ENCODE results near the gene PRDM5. TPM values are rescaled to one million over a fixed set of nuclear protein-coding genes. Genes with fewer than 3 reads are reported as not detected.
A peak's percentile ranks its signal among the peaks of the same experiment; 100 is the strongest.

The PRDM5 gene
- total and polyA plus RNA-seq, 5 donors from 2014 or later, result 0.07 to 0.67 (median 0.11) TPM; not detected in 2

- Mint-ChIP-seq H3K4me1 (no peaks in the 10 kb centered on the region), H3K4me3 (no peak overlapping the region), H3K9me3 (no peaks in the 10 kb centered on the region), H3K27me3 (peaks cover 12% of the 10 kb centered on the region), H3K27ac (no peak overlapping the region), H3K36me3 (no peaks in the 10 kb centered on the region)
- Histone ChIP-seq H3K9me3 (ENCODE audit: control insufficient read depth in 2 of 2, low read length in 2 of 2) (no peaks in the 10 kb centered on the region), H3K4me1 (ENCODE audit: control insufficient read depth, insufficient read depth, low read length, poor library complexity, severe bottlenecking) (no peaks in the 10 kb centered on the region), H3K27ac (ENCODE audit: insufficient read depth, low read length, poor library complexity, severe bottlenecking) (no peak overlapping the region), H3K27me3 (ENCODE audit: control insufficient read depth, insufficient read depth, low read length) (peaks cover 3% of the 10 kb centered on the region), H3K4me3 (ENCODE audit: low read depth, low read length) (no peak overlapping the region), H3K36me3 (ENCODE audit: control insufficient read depth, insufficient read depth, low read length) (no peaks in the 10 kb centered on the region)
- ATAC-seq (ENCODE audit: low read depth in 2 of 2), result no peak
- DNase-seq, result no peak
Measured at GRCh38 chr4:120881351-120881750, 41.2 kb downstream of the PRDM5 start.

- no peaks in the 10 kb centered on the region for H3K9me3 Mint-ChIP-seq
- ATAC-seq (ENCODE audit: low read depth in 2 of 2) (no peak), DNase-seq (no peak)
- no peak overlapping the region for H3K4me3 Mint-ChIP-seq
- H3K9me3 ChIP-seq (ENCODE audit: control insufficient read depth in 2 of 2, low read length in 2 of 2), result no peaks in the 10 kb centered on the region
- H3K27ac ChIP-seq (ENCODE audit: insufficient read depth, low read length, poor library complexity, severe bottlenecking), result no peak overlapping the region
- peaks cover 18% of the 10 kb centered on the region for H3K27me3 Mint-ChIP-seq
- H3K27ac Mint-ChIP-seq, result no peak overlapping the region
- peaks cover 3% of the 10 kb centered on the region for H3K27me3 ChIP-seq (ENCODE audit: control insufficient read depth, insufficient read depth, low read length)
- no peaks in the 10 kb centered on the region for H3K4me1 Mint-ChIP-seq
- no peaks in the 10 kb centered on the region for H3K36me3 ChIP-seq (ENCODE audit: control insufficient read depth, insufficient read depth, low read length)
- no peak overlapping the region for H3K4me3 ChIP-seq (ENCODE audit: low read depth, low read length)
- H3K4me1 ChIP-seq (ENCODE audit: control insufficient read depth, insufficient read depth, low read length, poor library complexity, severe bottlenecking), result no peaks in the 10 kb centered on the region
- H3K36me3 Mint-ChIP-seq, result no peaks in the 10 kb centered on the region
Measured at GRCh38 chr4:120877021-120877420, 45.5 kb downstream of the PRDM5 start.

DNA sequence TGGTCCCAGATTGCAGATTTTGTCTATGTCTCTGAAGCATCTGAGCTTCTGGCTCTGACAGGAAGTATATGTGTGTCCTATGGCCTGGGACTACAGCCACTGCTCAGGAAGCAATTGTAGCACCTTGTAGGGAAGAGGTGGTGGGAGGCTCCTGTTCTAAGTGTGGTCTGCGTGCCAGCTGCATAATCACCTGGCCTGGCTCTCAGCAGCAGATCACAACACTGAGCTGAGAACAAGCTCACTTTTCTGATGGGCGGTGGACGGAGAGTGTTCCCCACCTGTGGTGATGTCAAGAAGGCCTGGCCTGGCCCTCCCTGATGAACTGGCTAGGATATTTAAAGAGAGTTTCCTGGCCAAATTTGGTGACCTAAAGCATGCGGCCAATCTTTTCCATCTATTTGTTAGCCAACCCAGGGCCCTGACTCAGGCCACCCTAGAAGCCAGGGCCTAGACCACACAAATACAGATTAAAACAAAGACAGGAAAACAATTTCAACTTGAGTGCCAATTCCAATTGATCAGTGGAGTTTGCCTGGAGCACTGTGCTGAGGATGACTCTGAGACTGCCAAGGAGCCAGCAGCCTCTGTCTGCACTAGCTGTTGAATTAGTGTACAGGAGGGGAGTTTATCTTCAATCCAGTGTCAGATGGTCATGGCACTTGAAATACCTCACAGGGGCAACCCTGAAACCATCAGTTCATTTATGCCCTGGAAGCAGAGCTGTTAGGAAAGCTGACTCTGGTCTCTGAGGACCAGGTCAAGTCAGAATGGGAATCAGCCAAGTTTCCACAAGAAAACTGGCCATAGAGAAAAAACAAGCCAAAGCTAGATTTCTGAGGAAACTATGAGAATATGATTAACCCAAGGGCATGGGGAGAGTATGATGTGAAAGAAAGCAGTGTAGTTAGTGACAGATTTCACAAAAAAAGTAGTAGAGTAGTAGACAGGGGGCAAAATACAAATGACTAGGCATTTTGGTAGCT, 47.4 kb downstream of the PRDM5 start:
- ATAC-seq (ENCODE audit: low read depth in 2 of 2), result no peak
- Histone ChIP-seq H3K27ac (ENCODE audit: insufficient read depth, low read length, poor library complexity, severe bottlenecking) (no peak overlapping the region), H3K4me3 (ENCODE audit: low read depth, low read length) (no peak overlapping the region), H3K27me3 (ENCODE audit: control insufficient read depth, insufficient read depth, low read length) (peaks cover 3% of the 10 kb centered on the region), H3K4me1 (ENCODE audit: control insufficient read depth, insufficient read depth, low read length, poor library complexity, severe bottlenecking) (no peaks in the 10 kb centered on the region), H3K9me3 (ENCODE audit: control insufficient read depth in 2 of 2, low read length in 2 of 2) (no peaks in the 10 kb centered on the region), H3K36me3 (ENCODE audit: control insufficient read depth, insufficient read depth, low read length) (no peaks in the 10 kb centered on the region)
- Mint-ChIP-seq H3K27me3 (peaks cover 7% of the 10 kb centered on the region), H3K4me1 (no peaks in the 10 kb centered on the region), H3K9me3 (no peaks in the 10 kb centered on the region), H3K27ac (no peak overlapping the region), H3K36me3 (no peaks in the 10 kb centered on the region), H3K4me3 (no peak overlapping the region)
- no peak for DNase-seq

- Mint-ChIP-seq H3K36me3 (no peaks in the 10 kb centered on the region), H3K4me3 (no peak overlapping the region), H3K4me1 (no peaks in the 10 kb centered on the region), H3K9me3 (no peaks in the 10 kb centered on the region), H3K27me3 (peaks cover 16% of the 10 kb centered on the region), H3K27ac (no peak overlapping the region)
- Histone ChIP-seq H3K27ac (ENCODE audit: insufficient read depth, low read length, poor library complexity, severe bottlenecking) (no peak overlapping the region), H3K4me3 (ENCODE audit: low read depth, low read length) (no peak overlapping the region), H3K9me3 (ENCODE audit: control insufficient read depth in 2 of 2, low read length in 2 of 2) (no peaks in the 10 kb centered on the region), H3K27me3 (ENCODE audit: control insufficient read depth, insufficient read depth, low read length) (peaks cover 1% of the 10 kb centered on the region), H3K36me3 (ENCODE audit: control insufficient read depth, insufficient read depth, low read length) (no peaks in the 10 kb centered on the region), H3K4me1 (ENCODE audit: control insufficient read depth, insufficient read depth, low read length, poor library complexity, severe bottlenecking) (no peaks in the 10 kb centered on the region)
- ATAC-seq (ENCODE audit: low read depth in 2 of 2) (no peak), DNase-seq (no peak)
Measured at GRCh38 chr4:120873554-120873953, 49.0 kb downstream of the PRDM5 start.

DNA sequence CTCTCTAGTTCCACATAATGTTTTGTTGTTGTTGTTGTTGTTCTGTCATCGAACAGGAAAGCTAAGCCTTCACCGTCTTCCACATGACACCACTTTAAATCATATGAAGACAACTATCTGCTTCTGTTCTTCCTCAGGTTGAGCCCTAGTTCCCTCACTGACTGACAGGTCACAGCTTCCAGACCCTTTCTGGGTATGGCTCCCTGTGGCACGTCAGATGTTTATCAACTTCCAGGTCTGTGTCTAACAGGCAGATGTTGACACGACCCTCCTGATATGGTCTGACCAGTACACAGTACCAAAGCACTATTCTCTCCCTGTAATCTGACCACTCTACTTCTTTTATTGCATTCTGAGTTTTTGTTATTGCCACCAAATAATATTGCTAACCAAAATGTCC, 51.4 kb downstream of the PRDM5 start:
- Mint-ChIP-seq H3K4me1 (no peaks in the 10 kb centered on the region), H3K27ac (peak overlapping the region in 1 of 3 donors; percentile 32), H3K4me3 (no peak overlapping the region), H3K9me3 (no peaks in the 10 kb centered on the region), H3K36me3 (no peaks in the 10 kb centered on the region), H3K27me3 (peaks cover 16% of the 10 kb centered on the region)
- Histone ChIP-seq H3K27me3 (ENCODE audit: control insufficient read depth, insufficient read depth, low read length) (no peaks in the 10 kb centered on the region), H3K9me3 (ENCODE audit: control insufficient read depth in 2 of 2, low read length in 2 of 2) (no peaks in the 10 kb centered on the region), H3K36me3 (ENCODE audit: control insufficient read depth, insufficient read depth, low read length) (no peaks in the 10 kb centered on the region), H3K4me3 (ENCODE audit: low read depth, low read length) (no peak overlapping the region), H3K4me1 (ENCODE audit: control insufficient read depth, insufficient read depth, low read length, poor library complexity, severe bottlenecking) (no peaks in the 10 kb centered on the region), H3K27ac (ENCODE audit: insufficient read depth, low read length, poor library complexity, severe bottlenecking) (no peak overlapping the region)
- ATAC-seq (ENCODE audit: low read depth in 2 of 2) (no peak), DNase-seq (no peak)

- Mint-ChIP-seq H3K27me3 (peaks cover 16% of the 10 kb centered on the region), H3K36me3 (no peaks in the 10 kb centered on the region), H3K9me3 (no peaks in the 10 kb centered on the region), H3K27ac (no peak overlapping the region), H3K4me3 (no peak overlapping the region), H3K4me1 (no peaks in the 10 kb centered on the region)
- no peak overlapping the region for H3K27ac ChIP-seq (ENCODE audit: insufficient read depth, low read length, poor library complexity, severe bottlenecking)
- no peaks in the 10 kb centered on the region for H3K9me3 ChIP-seq (ENCODE audit: control insufficient read depth in 2 of 2, low read length in 2 of 2)
- no peak overlapping the region for H3K4me3 ChIP-seq (ENCODE audit: low read depth, low read length)
- no peaks in the 10 kb centered on the region for H3K36me3 ChIP-seq (ENCODE audit: control insufficient read depth, insufficient read depth, low read length)
- no peaks in the 10 kb centered on the region for H3K27me3 ChIP-seq (ENCODE audit: control insufficient read depth, insufficient read depth, low read length)
- DNase-seq (no peak), ATAC-seq (ENCODE audit: low read depth in 2 of 2) (no peak)
- no peaks in the 10 kb centered on the region for H3K4me1 ChIP-seq (ENCODE audit: control insufficient read depth, insufficient read depth, low read length, poor library complexity, severe bottlenecking)
Measured at GRCh38 chr4:120870279-120870673, 52.2 kb downstream of the PRDM5 start.

DNA sequence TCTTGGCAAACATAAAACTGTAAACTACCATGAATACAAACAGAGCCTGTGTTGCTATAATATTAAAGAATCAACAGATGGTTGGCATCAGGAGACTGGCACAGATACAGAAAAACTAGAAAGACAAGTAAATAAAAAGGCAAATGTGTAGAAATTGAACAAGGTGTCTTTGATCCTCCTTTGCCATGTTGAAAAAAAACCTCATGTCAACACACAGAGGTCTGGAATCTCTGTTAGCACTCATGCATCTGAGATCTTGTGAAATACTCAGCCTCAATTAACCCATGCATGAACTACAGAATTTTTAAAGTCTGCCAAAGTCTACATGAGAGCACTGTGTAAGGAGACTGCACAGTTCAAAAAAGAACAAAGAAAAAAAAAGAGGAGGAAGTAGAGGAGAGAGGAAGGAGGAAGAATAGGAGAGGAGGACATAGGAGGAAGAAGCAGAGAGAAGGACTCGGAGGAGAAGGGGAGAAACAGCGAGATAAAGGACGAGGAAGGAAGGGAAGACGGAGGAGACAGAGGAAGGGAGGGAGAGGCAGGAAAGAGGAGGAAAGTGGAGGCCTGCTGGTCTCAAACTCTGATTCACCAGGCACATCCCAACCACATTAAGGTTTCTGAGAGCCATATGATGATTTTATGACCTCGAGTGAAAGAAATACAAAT, 52.8 kb downstream of the PRDM5 start:
- DNase-seq (no peak), ATAC-seq (ENCODE audit: low read depth in 2 of 2) (no peak)
- Mint-ChIP-seq H3K27me3 (peaks cover 16% of the 10 kb centered on the region), H3K36me3 (no peaks in the 10 kb centered on the region), H3K27ac (no peak overlapping the region), H3K4me1 (no peaks in the 10 kb centered on the region), H3K4me3 (no peak overlapping the region), H3K9me3 (no peaks in the 10 kb centered on the region)
- H3K27me3 ChIP-seq (ENCODE audit: control insufficient read depth, insufficient read depth, low read length), result no peaks in the 10 kb centered on the region
- no peaks in the 10 kb centered on the region for H3K9me3 ChIP-seq (ENCODE audit: control insufficient read depth in 2 of 2, low read length in 2 of 2)
- no peak overlapping the region for H3K27ac ChIP-seq (ENCODE audit: insufficient read depth, low read length, poor library complexity, severe bottlenecking)
- no peaks in the 10 kb centered on the region for H3K36me3 ChIP-seq (ENCODE audit: control insufficient read depth, insufficient read depth, low read length)
- H3K4me3 ChIP-seq (ENCODE audit: low read depth, low read length), result no peak overlapping the region
- H3K4me1 ChIP-seq (ENCODE audit: control insufficient read depth, insufficient read depth, low read length, poor library complexity, severe bottlenecking), result no peaks in the 10 kb centered on the region

All from CD4-positive, CD25-positive, alpha-beta regulatory T cell (primary cell).